H1 (cell line): Measurements from ENCODE around the gene KCNQ1. TPM values are rescaled to one million over a fixed set of nuclear protein-coding genes. Genes with fewer than 3 reads are reported as not detected.

Experiments used
- CTBP2 ChIP-seq: IDR thresholded peaks from 2 replicates; pipeline ENCODE4 v1.7.0; 2011; ENCODE audit warnings: borderline replicate concordance, mild to moderate bottlenecking, moderate library complexity, mixed read lengths, low read length; ENCODE audit not compliant: insufficient read depth, insufficient read length
- PHF8 ChIP-seq: fragments of 200-600 bp; sonication (generic); conservative IDR thresholded peaks from 2 replicates; pipeline ENCODE4 v1.7.1; 2012; ENCODE audit warnings: low read depth, mild to moderate bottlenecking, inconsistent platforms, low read length, moderate library complexity
- ZNF274 ChIP-seq: IDR thresholded peaks from 2 replicates; pipeline ENCODE4 v1.7.0; 2012; ENCODE audit warnings: low read length, borderline replicate concordance; ENCODE audit errors: extremely low read depth
- polyA plus RNA-seq, 7 experiments: library from polyadenylated mRNA; depleted of rRNA in 3 of 7; stranded (reverse) in 5 of 7; unstranded in 2 of 7; fragments of >200 nt in 5 of 7; fragments of 200-250 nt in 2 of 7; gene quantifications; 1 replicate in 5 of 7; 2 replicates in 1 of 7; 4 replicates in 1 of 7; pipeline versions ENCODE4 v1.2.1 to v1.2.3, GENCODE V29; 2011 to 2013; ENCODE audit warnings: missing spikeins in 2 of 7, mixed read lengths in 2 of 7
- total RNA-seq: library from RNA; stranded (reverse); fragmentation: NEBNext Ultra II Directional; extraction: Animal tissue kit (Norgen Biotek cat#: 25700); gene quantifications from 2 replicates; pipeline ENCODE4 v1.2.1, GENCODE V29; 2021

The KCNQ1 gene
- total and polyA plus RNA-seq, 2 of the 8 experiments (the other 6 are each of a cell fraction or from before 2014, with no cell fraction given) = 1.9 to 2.0 TPM

GRCh38 chr11:2717561-2718325 lies 272.9 kb downstream of the KCNQ1 start (continued):
- TF ChIP-seq PHF8 (no peak), CTBP2 (no peak), ZNF274 (no peak)
